Bronchial epithelial cell (primary cell): ENCODE results near the gene SLC43A3. TPM values are rescaled to one million over a fixed set of nuclear protein-coding genes. Genes with fewer than 3 reads are reported as not detected.
A peak's percentile ranks its signal among the peaks of the same experiment; 100 is the strongest.

Experiments used
- DNase-seq: peaks from one replicate; pipeline ENCODE4 v3.0.0-alpha.2; 2010; ENCODE audit warnings: low read depth
- FAIRE-seq: peaks from 2 replicates; lab custom pipeline; 2011; peaks lifted over from hg19 to GRCh38; lab: Jason Lieb, UNC
- H3K27me3 ChIP-seq: 2 replicates; pipeline ENCODE4 v1.5.1; 2011; ENCODE audit warnings: low read length; ENCODE audit not compliant: control insufficient read depth, insufficient read depth
- H3K36me3 ChIP-seq: 2 replicates; pipeline ENCODE4 v1.5.1; 2011; ENCODE audit warnings: low read length; ENCODE audit not compliant: control insufficient read depth, insufficient read depth
- H3K4me3 ChIP-seq: 2 replicates; pipeline ENCODE4 v1.5.1; 2011; ENCODE audit warnings: mild to moderate bottlenecking, low read depth, low read length, control low read depth
- CTCF ChIP-seq: IDR thresholded peaks from 2 replicates; pipeline ENCODE4 v1.5.1; 2011; ENCODE audit warnings: mild to moderate bottlenecking, moderate library complexity, low read length, control low read depth, inconsistent platforms; ENCODE audit not compliant: insufficient read depth, severe bottlenecking
- total RNA-seq: library from RNA; depleted of rRNA; stranded (reverse); fragments of >200 nt; gene quantifications from 2 replicates; pipeline ENCODE4 v1.2.1, GENCODE V29; 2014

The SLC43A3 gene
- total RNA-seq, 1 donor from 2014 or later: 1.8 TPM

- Histone ChIP-seq H3K4me3 (no peak overlapping the region), H3K36me3 (peaks cover 4% of the 10 kb centered on the region), H3K27me3 (no peaks in the 10 kb centered on the region)
- FAIRE-seq: no peak
- no peak for TF ChIP-seq CTCF
- no peak for DNase-seq
These were observed 7.8 kb downstream of the SLC43A3 start for GRCh38 chr11:57419146-57419545.

- no peak for TF ChIP-seq CTCF
- DNase-seq (no peak), FAIRE-seq (no peak)
- Histone ChIP-seq H3K4me3 (no peak overlapping the region), H3K36me3 (peaks cover 4% of the 10 kb centered on the region), H3K27me3 (no peaks in the 10 kb centered on the region)
These were observed 8.8 kb downstream of the SLC43A3 start for GRCh38 chr11:57418131-57418530.

- TF ChIP-seq CTCF: no peak
- Histone ChIP-seq H3K36me3 (peaks cover 4% of the 10 kb centered on the region), H3K4me3 (no peak overlapping the region), H3K27me3 (no peaks in the 10 kb centered on the region)
- no peak for DNase-seq
- no peak for FAIRE-seq
These were observed 9.9 kb downstream of the SLC43A3 start for GRCh38 chr11:57417056-57417455.

GRCh38 chr11:57416436-57416835 lies 10.5 kb downstream of the SLC43A3 start:
- FAIRE-seq: no peak
- H3K36me3 ChIP-seq: peaks cover 4% of the 10 kb centered on the region
- H3K27me3 ChIP-seq: no peaks in the 10 kb centered on the region
- DNase-seq: no peak
- H3K4me3 ChIP-seq: no peak overlapping the region
- TF ChIP-seq CTCF: no peak

GRCh38 chr11:57414612-57415212 lies 12.2 kb downstream of the SLC43A3 start:
- peaks cover 4% of the 10 kb centered on the region for H3K36me3 ChIP-seq
- DNase-seq (no peak), FAIRE-seq (no peak)
- H3K4me3 ChIP-seq: no peak overlapping the region
- no peak for TF ChIP-seq CTCF
- no peaks in the 10 kb centered on the region for H3K27me3 ChIP-seq

GRCh38 chr11:57413681-57414080 lies 13.2 kb downstream of the SLC43A3 start:
- H3K27me3 ChIP-seq: no peaks in the 10 kb centered on the region
- no peak for TF ChIP-seq CTCF
- no peak overlapping the region for H3K4me3 ChIP-seq
- FAIRE-seq (no peak), DNase-seq (peak; percentile 37)
- peaks cover 6% of the 10 kb centered on the region for H3K36me3 ChIP-seq
